Hematopoietic multipotent progenitor cell treated with erythropoietin and hydrocortisone succinate and interleukin-3 and kit ligand, for 6 days (in vitro differentiated cells): ENCODE results near the gene COL23A1.

ENCODE experiments used
- DNase-seq: peaks from one replicate; pipeline ENCODE4 v3.0.0-alpha.2; 2015

The COL23A1 gene

DNA sequence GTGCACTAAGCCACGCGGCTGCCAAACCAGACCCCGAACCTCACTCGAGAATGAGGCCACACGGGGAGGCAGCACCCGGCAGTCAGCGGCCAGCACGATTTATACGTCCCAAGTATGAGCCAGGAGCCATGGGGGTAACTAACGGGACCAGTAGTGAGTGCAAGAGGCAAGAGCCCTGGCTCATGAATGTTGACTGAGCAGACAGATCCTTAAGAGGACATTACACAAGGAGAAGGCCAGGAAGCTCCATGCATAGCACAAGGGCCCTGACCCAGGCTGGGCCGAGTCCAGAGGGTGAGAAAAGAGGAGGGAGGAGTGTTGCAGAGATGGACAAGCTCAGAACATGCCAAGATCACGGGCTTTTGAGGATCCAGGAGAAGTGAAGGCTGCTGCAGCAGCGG lies 299.0 kb downstream of the COL23A1 start:
- DNase-seq = no peak

DNA sequence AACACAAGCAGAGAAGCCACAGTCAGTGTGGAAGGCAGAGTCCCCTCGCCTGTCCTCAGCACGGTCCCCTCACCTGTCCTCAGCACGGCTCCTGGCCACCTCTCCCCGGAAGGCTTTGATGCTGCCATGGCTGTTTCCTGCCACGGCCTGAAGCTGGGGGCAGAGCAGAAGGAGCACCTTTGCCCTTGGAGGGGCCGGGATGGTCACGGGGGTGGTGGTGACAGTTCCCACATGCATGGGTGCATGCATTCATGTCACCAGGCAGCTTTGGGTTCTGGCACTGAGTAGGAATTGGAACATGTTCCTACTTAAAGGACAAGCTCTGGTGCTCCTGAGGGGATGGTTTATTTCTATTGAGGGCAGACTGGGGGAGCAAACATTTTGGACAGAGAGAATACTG lies 299.8 kb downstream of the COL23A1 start:
- no peak for DNase-seq

DNA sequence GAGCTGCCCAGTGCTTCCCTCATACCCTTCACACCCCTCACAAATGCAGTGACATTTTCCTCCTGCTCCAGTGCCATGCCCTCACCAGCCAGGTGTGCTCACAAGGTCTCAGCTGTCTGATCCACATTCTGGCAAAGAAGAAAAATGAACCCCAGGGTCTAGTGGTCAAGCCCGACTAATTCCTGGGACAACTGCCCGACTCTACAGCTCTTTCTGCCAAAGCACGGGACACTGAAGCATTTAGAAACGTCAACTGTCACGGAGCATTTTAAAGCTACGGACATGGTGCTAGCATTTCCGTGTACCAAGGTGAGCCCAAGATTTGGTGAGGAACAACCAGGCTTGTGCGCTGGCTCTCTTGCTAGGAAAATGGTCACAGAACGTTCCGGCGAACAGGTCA lies 300.8 kb downstream of the COL23A1 start:
- DNase-seq = no peak

DNA sequence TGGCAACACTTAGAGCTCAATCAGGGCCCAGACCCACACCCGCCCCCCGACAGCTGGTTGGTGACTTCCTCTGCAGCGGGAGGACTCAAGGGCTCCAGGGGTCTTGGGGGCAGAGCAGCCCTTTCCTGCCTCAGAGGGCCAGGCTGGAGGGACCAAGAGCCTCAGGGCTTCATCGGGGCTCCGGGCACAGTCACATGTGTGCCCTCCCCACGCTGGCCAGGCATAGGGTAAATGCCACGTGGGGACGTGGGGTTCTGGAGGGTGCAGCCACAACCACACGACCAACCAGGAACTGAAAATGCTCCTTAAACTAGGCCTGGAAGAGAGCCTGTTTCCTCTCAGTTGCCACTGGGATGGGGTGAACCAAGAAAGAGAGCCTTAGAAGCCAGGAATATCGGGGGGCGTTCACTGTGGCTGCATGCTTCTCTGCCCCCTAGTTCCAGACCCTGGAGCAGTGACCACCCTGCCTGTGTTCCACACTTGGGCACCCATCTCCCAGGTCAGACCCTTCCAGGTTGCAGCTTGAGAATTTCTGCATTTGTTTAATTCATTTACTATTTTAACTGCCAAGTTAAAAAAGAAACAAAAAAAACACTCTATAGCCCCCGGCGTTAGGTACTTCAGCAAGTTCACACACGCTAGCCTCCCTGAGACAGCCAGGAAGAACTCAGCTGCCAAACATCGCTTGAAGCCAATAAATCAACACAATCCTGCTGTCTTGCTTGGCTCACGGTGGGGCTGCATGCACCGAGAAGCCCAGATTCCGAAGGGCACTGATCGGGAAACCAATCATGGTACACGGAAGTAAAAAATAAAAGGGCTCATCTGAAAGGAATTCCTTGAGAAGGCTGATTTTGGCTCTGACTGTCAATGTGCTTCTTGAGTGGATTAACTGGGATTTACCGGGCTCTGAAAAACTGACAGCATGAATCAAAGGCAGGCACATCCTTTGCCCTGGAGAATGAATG lies 301.5 kb downstream of the COL23A1 start:
- DNase-seq = no peak

DNA sequence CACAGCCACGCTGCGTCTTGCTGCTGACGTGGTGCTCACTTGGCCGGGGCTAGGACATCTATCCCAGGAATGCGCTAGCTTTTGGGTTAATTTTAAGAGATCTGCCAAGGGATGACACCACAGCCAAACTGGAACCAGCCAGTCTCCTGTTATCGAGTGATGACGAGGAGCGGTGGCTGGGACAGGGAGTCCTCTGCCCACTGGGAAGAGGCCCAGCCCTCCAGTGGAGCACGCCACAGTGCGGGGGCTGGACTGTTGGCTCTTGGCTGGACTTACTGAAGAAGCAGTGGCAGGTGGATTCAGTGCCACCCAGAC lies 302.4 kb downstream of the COL23A1 start:
- no peak for DNase-seq

DNA sequence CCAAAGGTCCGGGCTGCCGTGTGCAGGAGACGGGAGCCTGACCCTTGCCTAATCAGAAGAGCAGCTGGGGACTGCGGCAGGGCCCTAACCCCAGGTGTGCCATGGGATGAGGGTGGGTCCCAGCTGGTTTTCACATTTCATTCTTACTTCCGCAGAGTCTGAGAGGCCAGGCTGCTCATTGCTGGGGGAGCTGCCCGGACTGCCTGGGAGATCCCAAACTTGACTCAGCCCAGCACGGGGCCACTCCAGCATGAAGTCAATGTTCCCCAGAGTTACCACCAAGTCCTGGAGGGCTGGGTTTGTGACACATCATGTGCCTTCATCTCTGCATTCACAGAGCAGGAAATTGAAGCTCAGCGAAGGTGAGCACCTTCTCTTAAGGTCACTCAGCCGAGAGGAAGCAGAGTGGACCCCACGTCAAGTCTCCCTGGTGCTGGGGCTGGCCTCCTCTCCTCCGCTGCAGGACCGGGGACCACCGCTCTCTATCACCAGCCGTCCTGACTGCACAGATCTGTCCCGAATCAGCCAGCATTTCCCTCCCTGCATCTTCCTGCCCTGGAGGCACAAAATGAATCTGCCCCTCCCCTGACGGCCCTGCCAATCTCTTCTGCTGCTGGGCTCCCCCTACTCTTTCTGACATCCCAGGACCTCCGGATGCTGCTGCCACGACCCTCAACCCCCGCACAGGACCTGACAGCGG lies 303.0 kb downstream of the COL23A1 start:
- no peak for DNase-seq

DNA sequence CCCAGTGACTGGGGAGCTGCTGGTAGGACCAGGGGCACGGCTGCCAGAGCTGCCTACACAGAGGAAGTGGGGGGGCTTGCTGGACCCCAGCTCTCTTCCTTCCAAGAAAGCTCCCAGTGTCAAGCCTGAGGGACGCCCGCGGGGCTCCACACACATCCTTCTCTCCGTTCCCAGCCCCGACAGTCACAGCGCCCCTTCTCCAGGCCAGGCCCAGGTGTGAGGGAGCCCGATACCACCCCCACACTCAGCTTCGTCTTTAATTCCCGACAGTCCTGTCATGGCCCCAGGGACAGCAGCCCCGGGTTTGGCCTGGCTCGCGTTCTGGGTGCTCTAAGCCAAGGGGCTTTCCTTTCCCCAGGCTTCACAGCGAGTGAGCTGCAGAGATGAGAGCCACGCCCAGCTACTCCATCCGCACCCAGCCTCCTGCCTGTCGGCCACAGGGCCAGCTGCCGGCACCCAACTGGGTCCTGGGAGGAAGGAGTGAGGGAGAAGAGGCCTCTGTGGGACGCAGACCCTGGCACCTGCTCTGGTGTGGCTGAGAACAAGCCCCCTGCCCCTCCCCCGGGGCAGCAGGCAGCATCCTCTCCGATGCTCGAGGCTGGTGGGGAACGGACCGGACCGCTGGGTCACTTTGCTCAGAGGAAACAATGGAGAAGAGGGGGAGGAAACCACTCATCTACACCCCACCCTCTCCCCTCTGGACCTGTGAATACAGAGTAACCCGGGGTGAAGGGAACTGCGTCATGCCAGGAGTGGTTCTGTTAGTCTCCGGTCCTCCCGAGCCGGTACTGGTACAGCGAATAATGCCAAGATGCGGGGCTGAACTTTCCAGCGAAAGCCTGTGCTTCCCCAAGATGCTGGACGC lies 303.7 kb downstream of the COL23A1 start:
- no peak for DNase-seq

DNA sequence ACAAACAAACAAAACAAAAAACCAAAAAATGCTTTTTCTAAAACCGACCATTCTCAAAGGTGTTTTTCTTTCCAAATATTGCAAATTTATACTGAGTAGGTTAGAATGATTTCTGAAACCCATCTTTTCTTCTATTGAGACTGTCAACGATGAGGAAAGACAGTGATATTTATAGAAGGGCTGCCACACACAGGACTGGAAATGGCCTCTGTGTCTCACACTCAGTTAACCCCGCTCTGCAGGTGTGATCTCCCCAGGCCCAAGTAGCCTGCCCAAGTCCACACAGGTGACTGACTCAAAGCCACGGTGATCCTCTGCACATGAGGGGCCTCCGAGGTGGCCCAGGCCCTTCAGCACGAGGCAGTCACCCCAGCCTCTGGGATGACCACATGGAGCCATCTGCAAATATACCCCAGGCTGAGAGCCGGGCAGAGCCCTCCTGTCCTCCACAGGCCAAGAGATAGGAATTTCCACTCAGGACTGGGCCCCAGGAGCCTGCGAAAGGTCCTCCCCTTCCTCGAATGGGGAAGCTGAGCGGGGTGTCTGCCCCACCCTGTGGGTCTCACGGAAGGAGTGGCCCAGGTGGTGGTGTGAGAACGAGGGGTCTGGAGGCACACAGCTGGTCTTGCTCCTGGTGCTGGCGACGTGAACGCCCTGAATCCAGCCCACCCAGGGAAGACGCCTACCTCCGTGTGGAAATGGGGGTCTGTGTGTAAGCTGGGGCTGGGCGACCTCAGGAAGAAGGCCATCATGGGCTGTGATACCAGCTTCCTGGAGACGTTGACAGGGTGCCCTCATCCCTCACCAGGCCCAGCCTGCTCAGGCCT lies 304.6 kb downstream of the COL23A1 start:
- no peak for DNase-seq

DNA sequence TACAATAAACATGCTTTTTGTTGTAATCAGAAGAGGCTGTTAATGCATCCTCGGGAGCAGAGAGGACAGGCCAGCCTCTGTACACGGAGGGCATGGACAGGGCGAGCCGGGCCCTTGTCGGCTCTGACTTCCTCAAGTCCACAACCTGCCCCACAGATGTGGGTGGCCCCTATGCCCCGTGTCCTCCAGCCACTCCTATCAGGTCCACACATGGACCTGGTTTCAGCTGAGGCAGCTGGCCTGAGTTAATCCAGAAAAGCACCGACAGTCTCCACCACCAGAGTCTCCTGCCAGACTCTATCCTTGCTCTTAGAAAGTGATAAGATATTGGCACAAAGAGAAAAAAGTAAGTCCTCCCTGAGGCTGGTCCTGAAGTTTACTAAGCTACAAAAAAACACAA lies 305.2 kb downstream of the COL23A1 start:
- DNase-seq = no peak

DNA sequence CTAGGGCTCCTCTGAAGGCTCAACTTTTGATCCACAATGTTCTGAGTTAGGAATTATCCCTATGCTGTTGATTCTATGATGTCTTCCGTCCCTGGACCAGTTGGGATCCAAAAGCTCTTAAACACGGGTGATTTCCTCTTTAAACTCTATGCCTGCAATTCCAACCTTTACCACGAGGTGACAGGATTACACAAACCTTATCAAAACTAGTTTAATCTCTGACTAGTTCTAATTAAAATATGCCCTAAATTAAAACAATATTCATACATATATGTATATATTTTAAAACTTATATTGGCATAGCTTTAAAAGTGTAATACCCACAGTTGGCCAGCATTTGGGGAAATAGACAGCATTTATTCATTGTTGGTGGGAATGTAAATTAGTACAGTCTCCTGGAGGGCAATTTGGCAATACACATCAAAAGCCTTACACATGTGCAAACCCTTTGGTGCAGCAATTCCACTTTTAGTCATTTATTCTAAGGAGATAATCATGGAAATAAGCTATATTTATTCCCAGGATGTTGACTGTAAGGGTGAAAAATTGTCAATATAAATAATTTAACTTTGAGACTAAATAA lies 306.0 kb downstream of the COL23A1 start:
- DNase-seq = peak; percentile 70

DNA sequence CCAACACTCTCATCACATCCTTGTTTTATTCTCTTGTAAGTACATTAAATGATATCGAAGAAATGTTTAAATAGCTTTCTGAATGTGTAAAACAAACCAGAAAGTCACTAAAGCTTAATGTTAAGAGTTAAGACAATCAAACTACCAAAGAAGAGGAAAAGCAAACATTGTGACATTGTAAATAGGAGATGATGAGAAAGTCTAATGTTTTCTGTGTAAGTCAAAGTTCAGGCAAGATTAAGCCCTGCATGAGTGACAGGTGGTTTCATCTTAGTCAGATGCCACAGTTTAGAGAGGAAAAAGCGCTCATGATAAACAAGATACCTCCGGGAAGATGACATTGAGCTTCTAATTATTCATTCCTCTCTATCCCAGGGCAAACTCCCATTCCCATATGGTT lies 306.7 kb downstream of the COL23A1 start:
- DNase-seq = no peak

DNA sequence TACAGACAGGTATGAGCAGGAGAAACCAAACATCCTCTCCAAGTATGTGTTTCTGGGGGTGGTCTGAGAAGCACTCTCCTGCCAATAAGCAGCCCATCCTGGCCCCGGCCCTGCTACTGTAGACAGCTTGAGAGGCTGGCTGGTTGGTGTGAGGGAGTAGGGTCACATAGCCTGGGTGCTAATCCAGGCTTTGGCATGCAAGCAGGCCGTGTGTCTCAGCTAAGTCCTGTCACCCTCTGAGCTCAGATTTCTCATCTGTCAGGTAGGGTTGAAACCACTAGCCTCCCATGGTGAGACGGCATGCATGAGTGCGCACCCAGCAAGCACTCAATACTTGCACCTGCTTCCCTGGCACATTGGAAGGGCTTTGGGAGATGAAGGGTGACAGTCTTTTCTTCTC lies 307.8 kb downstream of the COL23A1 start:
- no peak for DNase-seq

DNA sequence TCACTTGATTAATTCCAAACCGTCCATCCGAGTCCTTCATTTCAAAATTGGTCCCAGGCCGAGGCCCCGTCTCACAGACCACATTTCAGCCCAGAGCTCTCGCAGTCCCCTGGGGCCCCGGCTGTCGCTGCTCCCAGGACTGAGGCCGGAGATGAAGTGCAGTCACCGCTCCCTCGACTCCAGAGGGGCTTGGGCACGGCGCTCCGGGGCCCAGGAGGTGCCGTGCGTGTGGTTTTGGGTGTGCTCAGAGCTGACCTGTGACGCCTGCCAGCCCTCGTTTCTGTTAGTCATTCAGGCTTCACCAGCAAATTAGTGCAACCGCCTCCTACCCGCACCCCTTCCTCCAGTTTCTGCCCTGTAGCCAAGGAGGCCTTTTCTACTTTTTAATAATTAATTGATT lies 308.9 kb downstream of the COL23A1 start:
- no peak for DNase-seq

DNA sequence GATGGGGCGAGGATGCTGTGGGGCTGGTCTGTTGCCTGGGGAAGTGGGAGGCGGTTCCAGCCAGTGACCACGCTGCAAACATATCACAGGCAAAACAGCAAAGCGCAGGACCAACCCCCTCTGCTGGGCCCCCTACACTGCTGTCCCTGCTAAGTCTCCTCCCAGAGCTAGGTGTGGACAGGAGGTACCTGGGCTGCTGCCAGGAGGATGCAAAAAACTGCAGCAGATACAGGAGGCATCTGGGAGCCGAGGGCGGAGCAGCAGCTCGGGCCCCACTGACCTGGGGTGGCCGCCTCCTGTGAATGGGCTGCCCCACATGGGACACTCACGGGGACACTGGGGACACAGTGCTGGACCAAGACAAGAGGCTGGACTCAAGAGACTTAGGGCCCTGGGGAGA lies 309.6 kb downstream of the COL23A1 start:
- no peak for DNase-seq

DNA sequence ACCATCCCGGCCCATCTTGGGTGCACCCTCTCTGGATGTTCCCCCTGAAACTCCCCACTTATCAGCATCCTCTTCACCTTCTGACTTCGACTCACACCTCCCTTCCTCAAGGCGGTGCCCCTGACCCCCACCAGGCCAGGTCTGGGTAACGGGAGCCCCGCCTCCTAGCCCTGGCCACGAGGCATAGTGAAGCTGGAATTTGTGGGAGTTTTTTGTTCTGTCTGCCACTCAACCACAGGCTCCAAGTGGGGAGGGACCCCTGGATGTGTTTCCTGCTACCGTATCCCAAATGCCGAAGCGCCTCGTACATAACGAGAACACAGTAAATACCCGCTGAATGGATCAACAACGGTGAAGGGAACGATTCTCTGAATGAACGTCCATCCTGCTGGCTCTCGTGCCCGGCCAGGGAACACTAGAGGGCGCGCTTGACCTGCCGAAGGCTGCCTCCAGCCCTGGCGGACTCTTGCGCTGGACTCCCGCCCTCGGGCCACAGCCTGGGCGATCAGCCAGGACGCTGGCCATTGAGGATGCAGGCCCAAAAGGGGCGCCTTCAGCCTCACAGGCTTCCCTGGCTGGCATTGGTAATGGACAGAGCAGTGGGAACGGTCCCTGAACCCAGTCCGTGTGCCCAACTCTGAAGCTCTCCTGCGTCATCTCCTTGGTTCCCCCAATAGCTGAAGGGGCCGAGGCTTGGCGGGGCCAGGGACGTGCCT lies 310.3 kb downstream of the COL23A1 start:
- DNase-seq = peak; percentile 86

DNA sequence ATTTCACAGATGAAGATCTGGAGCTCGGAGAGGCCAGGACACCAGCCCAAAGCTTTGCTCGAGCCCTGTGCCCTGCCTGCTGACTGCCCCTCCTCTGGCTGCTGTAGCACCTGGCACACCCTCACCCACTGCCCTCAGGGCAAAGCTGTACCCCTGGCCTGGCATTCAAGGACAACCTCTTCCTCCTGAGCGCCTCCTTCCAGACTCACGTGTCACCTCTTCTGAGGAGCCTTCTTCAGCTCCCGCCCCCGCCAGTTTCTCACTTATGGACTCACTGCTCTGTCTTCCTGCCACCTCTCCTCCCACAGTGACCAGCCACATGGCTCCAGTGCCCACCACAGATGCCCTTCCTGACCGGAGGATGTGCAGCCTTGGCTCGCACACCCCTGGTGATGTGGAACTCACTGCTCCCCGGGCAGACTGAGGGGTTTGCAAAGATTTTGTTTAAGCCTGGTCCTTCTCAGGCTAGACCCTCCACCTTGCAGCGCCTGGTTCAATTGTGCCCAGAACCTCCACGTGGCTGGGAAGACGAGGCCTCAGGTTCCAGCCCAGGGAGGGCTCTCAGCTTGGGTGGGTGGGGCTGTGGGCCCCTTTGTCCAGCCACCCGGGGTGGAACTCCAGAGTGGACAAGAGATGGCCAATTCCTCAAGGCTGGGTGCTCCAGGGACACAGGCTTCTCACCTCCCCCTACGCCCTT lies 311.0 kb downstream of the COL23A1 start:
- DNase-seq = no peak

DNA sequence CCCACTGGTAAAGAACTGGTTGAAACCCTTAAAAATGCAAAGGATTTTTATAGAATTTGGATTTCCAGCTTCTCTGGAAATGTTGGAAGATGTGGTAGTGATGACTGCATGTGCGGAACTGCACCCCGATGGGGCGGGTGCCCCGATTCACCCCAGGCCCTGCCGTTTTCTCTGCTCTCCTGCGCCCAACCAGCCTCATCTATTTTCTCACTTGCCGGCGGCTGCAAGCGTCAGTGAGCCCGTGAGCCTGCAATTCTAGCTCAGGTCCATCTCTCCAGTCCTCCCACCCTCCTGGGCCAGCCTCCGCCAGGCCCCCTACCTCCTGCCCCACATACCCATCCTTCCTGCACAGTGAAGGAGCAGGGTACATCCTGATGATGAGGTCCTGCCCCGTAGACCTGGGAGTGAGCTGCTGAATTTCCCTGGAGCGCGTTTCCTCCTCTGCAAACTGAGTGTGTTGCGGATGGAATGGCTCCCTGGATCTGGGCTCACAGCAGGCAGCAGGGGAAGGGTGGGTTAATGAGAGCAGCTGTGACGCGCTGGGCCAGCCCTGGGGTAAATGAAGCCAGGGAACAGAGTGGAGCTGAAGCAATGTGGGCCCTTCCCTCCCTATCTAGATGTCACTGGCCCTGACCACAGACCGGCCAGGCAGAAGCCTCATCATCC lies 311.7 kb downstream of the COL23A1 start:
- no peak for DNase-seq

DNA sequence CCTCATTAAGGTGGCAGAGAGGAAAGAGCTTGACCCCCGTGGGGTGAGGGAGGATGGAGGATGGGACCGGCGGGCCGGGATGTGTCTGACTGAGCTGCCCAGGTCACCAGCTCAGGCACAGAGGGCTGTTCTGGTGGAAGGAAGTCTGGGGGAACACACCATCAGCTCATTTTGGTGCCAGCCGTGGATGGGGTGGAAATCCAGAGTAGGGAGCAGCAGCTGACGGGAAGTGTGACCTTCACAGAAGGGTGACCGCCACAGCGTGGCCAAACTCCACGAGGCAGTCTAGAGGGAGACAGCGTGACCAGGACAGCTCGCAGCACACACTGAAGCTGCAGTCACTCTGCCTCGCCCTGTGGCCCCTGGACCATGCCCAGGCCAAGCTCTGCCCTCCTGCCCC lies 312.3 kb downstream of the COL23A1 start:
- no peak for DNase-seq

DNA sequence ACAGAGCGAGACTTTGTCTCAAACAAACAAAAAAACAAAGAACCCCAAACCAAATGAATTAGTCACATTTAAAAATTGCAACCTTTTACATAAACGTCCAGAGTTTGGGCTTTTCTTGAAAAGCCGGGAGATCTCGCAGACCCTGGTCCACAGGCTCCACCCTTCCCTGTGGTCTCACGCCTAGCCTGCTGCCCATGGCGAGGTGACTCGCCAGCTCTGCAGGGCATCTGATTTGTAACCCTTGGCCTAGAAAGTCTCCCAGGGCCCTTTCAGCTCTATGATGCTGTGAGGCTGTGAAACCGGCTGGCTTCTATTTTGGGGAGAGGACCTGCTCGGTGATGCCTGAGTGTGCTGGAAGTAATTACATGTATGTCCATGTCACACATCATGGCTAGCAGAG lies 312.8 kb downstream of the COL23A1 start:
- DNase-seq = no peak
